ENCODE data around the gene ROPN1L. TPM values are rescaled to one million over a fixed set of nuclear protein-coding genes. Genes with fewer than 3 reads are reported as not detected.

The ROPN1L gene
- total RNA-seq, 1 donor from 2014 or later = 0.45 TPM

- Mint-ChIP-seq H3K4me1 (no peaks in the 10 kb centered on the region), H3K36me3 (peaks cover 42% of the 10 kb centered on the region), H3K9me3 (no peaks in the 10 kb centered on the region), H3K4me3 (no peak overlapping the region), H3K27me3 (ENCODE audit: low read depth) (no peaks in the 10 kb centered on the region), H3K27ac (no peak overlapping the region)
- TF ChIP-seq CTCF (IDR thresholded peaks at IDR 0.05; ENCODE audit: unreplicated experiment) = no peak
- no peak for DNase-seq (ENCODE audit: low spot score in 2 of 2, unreplicated experiment in 2 of 2)
These were observed 41.3 kb upstream of the ROPN1L start for GRCh38 chr5:10400411-10400810.

- Mint-ChIP-seq H3K36me3 (peaks cover 41% of the 10 kb centered on the region), H3K27ac (peak overlapping the region; percentile 30), H3K4me1 (no peaks in the 10 kb centered on the region), H3K9me3 (no peaks in the 10 kb centered on the region), H3K4me3 (no peak overlapping the region), H3K27me3 (ENCODE audit: low read depth) (no peaks in the 10 kb centered on the region)
- no peak for TF ChIP-seq CTCF (IDR thresholded peaks at IDR 0.05; ENCODE audit: unreplicated experiment)
- DNase-seq (ENCODE audit: low spot score in 2 of 2, unreplicated experiment in 2 of 2) = no peak
These were observed 40.8 kb upstream of the ROPN1L start for GRCh38 chr5:10400831-10401230.

- H3K27me3 Mint-ChIP-seq (ENCODE audit: low read depth) = no peaks in the 10 kb centered on the region
- no peaks in the 10 kb centered on the region for H3K4me1 Mint-ChIP-seq
- no peaks in the 10 kb centered on the region for H3K9me3 Mint-ChIP-seq
- H3K4me3 Mint-ChIP-seq = no peak overlapping the region
- no peak for TF ChIP-seq CTCF (IDR thresholded peaks at IDR 0.05; ENCODE audit: unreplicated experiment)
- no peak for DNase-seq (ENCODE audit: low spot score in 2 of 2, unreplicated experiment in 2 of 2)
- H3K27ac Mint-ChIP-seq = no peak overlapping the region
- peaks cover 41% of the 10 kb centered on the region for H3K36me3 Mint-ChIP-seq
These were observed 40.2 kb upstream of the ROPN1L start for GRCh38 chr5:10401498-10401897.

- H3K36me3 Mint-ChIP-seq = peaks cover 48% of the 10 kb centered on the region
- no peaks in the 10 kb centered on the region for H3K4me1 Mint-ChIP-seq
- no peaks in the 10 kb centered on the region for H3K27me3 Mint-ChIP-seq (ENCODE audit: low read depth)
- DNase-seq (ENCODE audit: low spot score in 2 of 2, unreplicated experiment in 2 of 2) = no peak
- no peak overlapping the region for H3K4me3 Mint-ChIP-seq
- H3K27ac Mint-ChIP-seq = no peak overlapping the region
- no peak for TF ChIP-seq CTCF (IDR thresholded peaks at IDR 0.05; ENCODE audit: unreplicated experiment)
- H3K9me3 Mint-ChIP-seq = no peaks in the 10 kb centered on the region
These were observed 37.9 kb upstream of the ROPN1L start for GRCh38 chr5:10403829-10404228.

GRCh38 chr5:10406651-10407050 is 35.0 kb upstream of the ROPN1L start:
- no peak overlapping the region for H3K4me3 Mint-ChIP-seq
- no peaks in the 10 kb centered on the region for H3K4me1 Mint-ChIP-seq
- H3K36me3 Mint-ChIP-seq = peaks cover 58% of the 10 kb centered on the region
- TF ChIP-seq CTCF (IDR thresholded peaks at IDR 0.05; ENCODE audit: unreplicated experiment) = no peak
- H3K9me3 Mint-ChIP-seq = no peaks in the 10 kb centered on the region
- no peaks in the 10 kb centered on the region for H3K27me3 Mint-ChIP-seq (ENCODE audit: low read depth)
- DNase-seq (ENCODE audit: low spot score in 2 of 2, unreplicated experiment in 2 of 2) = no peak
- no peak overlapping the region for H3K27ac Mint-ChIP-seq

- Mint-ChIP-seq H3K27me3 (ENCODE audit: low read depth) (no peaks in the 10 kb centered on the region), H3K4me3 (no peak overlapping the region), H3K36me3 (peaks cover 63% of the 10 kb centered on the region), H3K9me3 (no peaks in the 10 kb centered on the region), H3K4me1 (no peaks in the 10 kb centered on the region), H3K27ac (no peak overlapping the region)
- DNase-seq (ENCODE audit: low spot score in 2 of 2, unreplicated experiment in 2 of 2) = no peak
- TF ChIP-seq CTCF (IDR thresholded peaks at IDR 0.05; ENCODE audit: unreplicated experiment) = no peak
These were observed 32.2 kb upstream of the ROPN1L start for GRCh38 chr5:10409504-10409903.
